Activated CD4-positive, CD25-positive, alpha-beta regulatory T cell treated with anti-CD3 and anti-CD28 coated beads, Interleukin-2, amount 50 U/mL, for 72 hours (primary cell): ENCODE measurements around the gene CHMP1A.
A peak's percentile ranks its signal among the peaks of the same experiment; 100 is the strongest.
"Not testable (repeated sequence)": the region's sequence is repeated elsewhere in the genome, so short reads cannot be mapped to it uniquely, and the experiment has no call there.

ENCODE experiments used
- DNase-seq: peaks from one replicate; pipeline ENCODE4 v3.0.0; 2021

CHMP1A gene

DNA sequence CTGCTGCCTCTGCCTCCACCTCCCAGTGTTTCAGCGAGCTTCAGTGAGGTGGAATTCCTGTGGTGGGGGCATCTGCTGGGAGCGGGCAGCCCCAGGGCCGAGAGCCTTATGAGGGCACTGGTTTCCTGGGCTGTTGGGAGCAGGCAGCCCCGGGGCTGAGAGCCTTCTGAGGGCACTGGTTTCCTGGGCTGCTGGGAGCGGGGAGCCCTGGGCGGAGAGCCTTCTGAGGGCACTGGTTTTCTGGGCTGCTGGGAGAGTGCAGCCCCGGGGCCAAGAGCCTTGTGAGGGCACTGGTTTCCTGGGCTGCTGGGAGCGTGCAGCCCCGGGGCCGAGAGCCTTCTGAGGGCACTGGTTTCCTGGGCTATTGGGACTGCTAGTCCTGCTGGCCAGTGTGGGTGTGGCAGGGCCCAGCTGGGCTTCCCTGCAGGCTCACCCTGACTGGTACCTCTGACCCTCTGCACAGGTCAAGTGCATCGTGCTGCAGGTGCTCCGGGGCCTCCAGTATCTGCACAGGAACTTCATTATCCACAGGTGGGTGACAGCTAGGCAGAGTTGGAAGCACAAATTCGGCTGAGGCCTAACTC is 34.6 kb upstream of the CHMP1A start:
- DNase-seq, result no peak

DNA sequence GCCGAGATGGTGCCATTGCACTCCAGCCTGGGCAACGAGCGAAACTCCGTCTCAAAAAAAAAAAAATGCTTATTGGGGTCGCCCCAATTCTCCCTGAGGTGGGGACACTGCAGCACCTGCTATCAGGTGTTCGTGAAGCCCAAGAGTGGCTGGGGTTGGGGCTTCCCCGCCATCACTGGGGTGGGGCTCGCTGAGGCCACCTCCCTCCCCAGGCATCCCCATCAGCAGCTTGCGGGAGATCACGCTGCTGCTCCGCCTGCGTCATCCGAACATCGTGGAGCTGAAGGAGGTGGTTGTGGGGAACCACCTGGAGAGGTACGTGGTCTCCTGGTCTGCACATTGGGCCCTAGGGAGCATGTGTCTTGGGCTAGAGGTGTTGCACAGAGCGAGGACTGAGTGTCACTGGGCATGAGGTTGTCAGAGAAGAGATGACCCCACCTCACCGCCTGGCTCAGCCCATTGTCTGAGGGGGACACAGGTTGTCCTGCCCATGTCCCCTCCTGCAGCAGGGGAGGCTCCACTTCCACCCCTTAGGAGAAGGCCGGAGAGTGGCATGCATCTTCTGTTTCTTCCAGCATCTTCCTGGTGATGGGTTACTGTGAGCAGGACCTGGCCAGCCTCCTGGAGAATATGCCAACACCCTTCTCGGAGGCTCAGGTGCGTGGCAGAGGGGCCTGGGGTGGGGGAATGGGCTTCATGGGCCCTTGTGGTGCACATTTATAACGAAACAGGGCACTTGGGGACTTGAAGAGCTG is 33.9 kb upstream of the CHMP1A start:
- no peak for DNase-seq

DNA sequence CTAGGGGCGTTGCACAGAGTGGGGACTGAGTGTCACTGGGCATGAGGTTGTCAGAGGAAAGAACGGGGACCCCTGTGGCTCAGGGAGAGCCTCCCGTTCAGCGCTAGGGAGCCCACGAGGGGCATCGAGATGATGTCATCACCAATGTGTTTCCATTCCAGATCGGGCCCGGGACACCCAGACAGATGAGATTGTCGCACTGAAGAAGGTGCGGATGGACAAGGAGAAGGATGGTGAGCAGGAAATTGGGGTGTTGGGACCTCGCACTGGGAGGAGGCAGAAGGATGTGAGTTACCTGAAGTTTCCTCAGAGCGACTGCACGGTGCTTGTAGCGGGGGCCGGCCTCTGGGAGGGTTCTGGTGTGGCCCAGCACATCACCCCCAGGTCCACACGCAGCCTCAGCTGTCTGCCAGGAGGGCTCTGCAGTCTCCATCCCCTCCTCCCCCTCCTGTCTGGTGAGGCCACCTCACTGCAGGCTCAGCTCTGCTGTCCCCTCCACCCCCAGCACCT is 32.9 kb upstream of the CHMP1A start:
- DNase-seq, result no peak

DNA sequence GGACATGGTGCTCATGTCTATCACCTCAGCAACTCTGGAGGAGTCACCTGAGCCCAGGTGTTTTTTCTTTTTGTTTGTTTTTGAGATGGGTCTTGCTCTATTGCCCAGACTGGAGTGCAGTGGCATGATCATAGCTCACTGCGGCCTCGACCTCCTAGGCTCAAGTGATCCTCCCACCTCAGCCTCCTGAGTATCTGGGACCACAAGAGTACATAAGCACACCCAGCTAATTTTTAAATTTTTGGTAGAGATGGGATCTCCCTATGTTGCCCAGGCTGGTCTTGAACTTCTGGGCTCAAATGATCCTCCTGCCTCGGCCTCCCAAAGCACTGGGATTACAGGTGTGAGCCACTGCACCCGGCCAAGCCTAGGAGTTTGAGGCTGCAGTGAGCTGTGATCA is 32.1 kb upstream of the CHMP1A start:
- not testable (repeated sequence) for DNase-seq

DNA sequence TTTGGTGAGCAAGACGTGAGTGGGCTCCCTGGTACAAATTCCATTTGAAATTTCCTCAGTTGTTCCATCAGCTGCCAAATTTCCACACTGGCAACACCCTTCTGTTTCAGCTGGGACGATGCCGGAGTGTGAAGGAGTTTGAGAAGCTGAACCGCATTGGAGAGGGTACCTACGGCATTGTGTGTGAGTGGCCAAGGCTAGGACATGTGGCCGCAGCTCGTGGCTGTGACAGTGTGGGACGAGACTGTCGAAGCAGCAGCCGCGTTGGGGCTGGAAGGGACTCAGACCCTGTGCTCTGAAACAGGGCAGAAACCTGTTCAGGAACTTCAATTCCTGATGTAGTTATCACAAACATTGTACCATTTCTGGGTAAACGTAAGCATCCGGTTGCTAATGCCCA is 31.6 kb upstream of the CHMP1A start:
- DNase-seq, result no peak

DNA sequence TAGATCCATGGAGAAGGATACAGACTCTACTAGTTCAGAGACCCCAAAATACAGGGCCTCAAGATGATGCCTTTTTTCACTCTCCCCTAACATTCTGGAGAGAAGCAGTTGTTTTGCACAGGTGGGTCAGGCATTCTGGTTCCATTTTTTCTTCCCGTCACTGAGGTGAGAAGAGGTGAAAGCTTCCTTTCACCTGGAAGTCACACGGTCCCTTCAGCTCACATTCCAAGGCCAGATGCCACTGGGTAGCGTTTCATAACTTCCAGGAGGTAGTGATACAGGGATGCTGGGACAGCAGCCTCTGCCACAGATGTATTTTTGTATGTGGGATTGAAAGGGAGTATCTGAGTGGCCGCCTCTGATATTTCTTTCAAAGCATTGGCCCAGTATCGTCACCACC is 30.9 kb upstream of the CHMP1A start:
- DNase-seq, result no peak

DNA sequence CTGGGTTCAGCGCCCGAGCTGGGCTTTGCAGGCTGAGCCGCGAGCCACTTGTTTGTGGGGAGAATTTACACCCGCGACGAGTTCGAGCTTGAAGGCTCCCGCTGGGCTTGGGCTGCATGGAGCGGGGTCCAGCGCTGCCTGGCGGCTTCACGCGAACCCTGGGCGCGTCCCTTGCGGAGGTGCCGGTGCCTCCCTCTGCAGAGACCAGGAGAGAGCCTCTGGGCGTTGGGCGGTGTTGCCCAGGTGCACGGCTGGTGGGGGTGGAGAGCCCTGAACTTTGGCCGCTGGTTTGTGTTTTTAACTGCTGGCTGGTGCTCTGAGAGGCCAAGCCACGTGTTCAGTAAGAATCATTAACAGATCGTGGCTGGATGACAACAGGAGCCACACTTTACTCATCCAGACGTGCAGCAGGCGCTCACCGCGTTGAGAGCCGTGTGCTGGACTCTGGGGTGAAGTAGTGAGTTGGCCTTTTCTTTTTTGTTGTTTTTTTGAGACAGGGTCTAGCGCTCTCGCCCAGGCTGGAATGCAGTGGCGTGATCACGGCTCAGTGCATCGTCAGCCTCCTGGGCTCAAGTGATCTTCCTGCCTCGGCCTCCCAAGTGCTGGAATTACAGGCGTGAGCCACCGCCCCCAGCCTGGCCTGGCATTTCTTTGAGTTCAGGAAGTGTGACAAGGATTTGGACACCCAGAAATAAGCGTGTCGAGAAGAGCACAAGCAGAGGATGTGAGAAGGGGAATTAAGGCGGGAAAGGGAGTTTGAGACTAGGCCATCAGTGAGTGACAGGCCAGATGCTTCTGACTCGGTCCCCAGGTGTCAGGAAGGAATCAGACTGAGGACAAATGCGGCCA is 29.8 kb upstream of the CHMP1A start:
- DNase-seq, result no peak

DNA sequence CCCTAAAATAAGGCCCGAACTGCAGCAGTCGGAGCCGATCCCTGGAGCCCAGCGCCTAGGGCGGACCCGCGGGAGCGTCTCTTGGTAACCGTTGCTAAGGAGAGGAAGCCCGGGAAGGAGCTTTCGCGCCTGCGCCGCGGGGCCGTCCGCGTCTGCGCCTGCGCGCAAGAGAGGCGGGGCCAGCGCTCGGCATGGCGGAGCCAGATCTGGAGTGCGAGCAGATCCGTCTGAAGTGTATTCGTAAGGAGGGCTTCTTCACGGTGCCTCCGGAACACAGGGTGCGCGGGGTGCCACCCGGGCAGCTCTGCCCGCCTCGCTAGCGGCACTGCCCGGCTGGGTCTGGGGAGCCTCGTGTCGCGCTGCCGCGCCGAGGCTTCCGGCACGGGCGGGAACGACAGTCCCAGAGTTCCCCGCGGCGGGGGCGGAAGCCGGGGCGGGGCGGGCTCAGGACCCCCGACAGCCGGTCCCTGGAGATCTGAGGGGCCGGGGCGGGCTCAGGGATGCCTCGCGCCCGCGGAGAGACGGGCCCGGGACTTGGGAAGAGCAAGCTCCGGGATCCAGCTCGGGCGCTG is 29.1 kb upstream of the CHMP1A start, which contains the start of gene CDK10:
CDK10 (plus strand) TSS at position 170 of the 572 bp plus-strand sequence; CDS start at position 192, 22 bp downstream.
- peak; percentile 96 for DNase-seq

DNA sequence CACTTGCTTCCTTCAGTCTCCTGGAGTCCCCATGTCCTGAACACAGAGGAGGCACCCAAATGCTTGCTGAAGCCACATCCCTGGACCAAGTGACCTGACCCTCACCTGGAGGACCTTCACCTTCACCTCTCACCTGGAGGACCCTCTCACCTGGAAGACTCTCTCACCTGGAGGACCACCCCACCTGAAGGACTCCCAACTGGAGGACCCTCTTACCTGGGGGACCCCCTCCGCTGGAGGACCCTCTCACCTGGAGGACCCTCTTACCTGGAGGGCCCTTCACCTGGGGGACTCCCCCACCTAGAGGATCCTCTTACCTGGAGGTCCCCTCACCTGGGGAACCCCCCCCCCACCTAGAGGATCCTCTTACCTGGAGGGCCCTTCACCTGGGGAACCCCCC is 28.4 kb upstream of the CHMP1A start:
- DNase-seq, result no peak

DNA sequence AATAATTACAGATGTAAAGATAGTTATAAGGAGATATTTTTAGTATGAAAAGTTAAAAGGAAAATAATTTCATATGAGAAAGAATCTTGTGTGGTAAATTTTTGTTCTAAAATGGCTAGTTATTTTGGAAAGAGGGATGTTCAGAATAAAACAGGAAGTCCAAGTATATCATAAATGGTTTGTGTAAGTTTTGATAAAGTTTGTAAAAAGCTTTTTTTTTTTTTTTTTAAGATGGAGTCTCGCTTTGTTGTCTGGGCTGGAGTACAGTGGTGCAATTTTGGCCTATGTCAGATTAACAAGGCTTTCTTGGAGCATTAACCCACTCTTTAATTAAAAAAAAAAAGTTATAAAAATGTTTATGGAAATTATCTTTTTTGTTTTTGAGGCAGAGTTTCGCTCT is 20.8 kb upstream of the CHMP1A start:
- DNase-seq, result no peak

DNA sequence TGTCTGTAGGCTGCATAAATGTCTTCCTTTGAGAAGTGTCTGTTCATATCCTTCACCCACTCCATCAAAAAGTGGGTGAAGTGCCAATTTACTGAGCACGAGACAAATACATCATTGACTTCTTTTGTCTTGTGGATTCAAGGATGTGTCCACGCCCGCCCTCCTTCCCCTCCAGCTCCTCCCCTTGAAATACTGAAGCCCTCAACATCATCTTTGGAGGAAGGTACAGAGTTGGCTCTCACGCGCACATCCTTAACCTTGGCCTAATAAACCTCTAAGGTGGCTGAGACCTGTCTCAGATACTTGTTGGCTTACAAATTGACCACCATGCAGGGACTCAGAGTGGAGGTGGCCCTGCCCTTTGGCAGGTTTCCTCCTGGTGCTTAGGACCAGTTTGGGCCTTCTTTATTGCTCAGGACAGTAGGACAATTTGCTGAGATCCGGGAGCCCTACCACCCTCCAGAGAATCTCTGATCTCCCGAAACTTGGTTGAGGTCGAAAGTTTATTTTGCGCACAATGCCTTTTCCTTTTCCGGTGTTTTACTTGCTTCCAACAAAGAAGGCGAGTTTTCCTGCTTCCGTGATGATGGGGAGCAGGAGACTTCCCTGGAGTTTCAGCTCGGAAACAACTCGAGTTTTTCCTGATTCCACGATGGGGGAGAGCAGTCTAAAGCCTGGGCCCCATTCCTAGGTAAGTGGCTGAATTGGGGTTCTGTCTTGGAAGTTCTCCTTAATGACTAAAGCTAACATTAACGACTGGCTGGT is 14.9 kb upstream of the CHMP1A start:
- DNase-seq, result no peak

DNA sequence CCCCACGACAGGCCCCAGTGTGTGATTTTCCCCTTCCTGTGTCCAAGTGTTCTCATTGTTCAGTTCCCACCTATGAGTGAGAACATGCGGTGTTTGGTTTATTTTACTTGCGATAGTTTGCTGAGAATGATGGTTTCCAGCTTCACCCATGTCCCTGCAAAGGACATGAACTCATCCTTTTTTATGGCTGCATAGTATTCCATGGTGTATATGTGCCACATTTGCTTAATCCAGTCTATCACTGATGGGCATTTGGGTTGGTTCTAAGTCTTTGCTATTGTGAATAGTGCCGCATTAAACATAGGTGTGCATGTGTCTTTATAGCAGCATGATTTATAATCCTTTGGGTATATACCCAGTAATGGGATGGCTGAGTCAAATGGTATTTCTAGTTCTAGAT is 14.1 kb upstream of the CHMP1A start:
- not testable (repeated sequence) for DNase-seq

DNA sequence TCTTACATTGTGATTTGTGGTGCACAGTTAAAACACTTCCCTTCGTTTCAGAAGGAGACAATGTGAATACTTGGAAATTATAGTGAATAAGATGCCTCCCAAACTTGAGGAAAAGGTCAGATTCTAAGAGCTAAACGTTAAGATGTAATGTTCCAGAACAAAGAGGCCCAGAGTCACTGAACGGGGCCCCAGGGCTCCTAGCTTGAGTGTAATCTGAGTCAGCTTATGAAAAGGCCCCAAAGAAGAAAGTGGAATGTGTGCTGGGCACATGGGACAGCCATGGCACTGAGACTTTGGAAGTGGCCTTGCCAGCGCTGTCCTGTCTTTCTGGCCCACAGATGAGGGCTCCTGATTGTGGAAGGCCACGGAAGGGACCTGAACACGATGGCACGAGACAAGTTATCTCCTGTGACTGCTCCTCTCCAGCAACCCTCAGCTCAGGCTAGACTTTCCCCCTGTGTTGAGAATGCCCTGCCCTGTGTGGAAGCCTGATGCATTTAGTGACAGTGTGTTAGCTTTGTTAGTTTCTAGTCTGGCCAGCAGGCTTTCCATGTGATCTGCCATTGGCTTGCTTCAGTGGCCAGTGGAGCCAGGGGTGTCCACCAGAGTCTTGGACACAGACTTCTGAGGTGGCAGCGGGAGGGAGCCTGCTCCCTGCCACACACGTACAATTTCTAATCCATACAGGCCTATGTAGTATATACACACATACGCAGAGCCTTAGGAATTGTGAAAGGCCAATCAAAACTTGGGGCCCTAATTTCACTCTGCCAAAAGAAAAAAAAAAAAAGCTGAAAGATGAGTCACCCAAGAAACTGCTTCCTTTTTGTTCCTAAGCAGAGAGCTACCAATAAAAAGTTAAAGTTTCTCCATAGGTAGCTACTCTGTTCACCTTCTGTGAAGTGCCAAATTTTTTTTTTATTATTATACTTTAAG is 13.3 kb upstream of the CHMP1A start:
- DNase-seq, result no peak

DNA sequence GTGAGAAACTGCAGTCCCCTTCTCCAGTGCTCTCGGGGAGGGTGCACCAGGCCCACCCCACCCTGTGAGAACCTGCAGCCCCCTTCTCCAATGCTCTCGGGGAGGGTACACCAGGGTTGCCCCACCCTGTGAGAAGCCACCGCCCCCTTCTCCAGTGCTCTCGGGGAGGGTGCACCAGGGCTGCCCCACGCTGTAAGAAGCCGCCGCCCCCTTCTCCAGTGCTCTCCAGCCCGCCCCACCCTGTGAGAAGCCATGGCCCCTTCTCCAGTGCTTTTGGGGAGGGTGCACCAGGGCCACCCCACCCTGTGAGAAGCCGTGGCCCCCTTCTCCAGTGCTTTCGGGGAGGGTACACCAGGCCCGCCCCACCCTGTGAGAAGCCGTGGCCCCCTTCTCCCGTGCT is 12.2 kb upstream of the CHMP1A start:
- no peak for DNase-seq

DNA sequence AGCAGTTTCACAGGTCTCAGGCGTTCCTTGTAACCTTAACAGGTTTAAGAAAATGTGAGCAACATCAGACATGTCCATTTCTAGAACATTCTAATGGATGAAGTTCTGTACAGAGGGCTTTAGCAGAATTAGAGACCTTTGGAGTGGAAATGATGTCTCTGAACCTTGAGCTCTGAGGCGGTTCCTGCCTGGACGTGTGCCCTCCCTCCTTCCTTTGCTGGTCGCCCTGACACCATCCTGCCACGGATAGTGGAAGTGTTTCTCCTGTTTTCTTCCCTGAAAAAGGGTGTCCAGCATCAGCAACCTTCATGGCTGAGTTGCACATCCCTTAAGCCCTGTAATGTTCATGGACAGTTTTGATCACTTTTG is 11.3 kb upstream of the CHMP1A start:
- DNase-seq, result no peak

DNA sequence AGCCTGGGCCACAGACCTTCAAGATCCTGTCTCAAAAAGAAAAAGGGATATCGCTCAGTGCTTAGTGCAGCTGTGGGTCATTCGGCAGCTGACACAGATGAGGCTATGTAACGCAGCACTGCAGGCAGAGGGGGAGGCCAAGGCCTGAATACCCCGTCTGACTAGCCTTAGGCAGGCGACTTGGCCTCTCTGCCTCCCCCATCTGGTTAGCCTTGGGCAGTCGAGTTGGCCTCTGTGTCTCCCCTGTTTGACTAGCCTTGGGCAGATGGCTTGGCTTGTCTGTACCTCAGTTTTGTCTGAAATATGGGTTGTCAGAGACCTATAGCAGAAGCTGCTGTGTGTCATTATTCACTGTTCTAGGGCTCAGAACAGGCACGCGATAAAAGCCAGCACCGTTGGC is 10.1 kb upstream of the CHMP1A start:
- DNase-seq, result no peak

DNA sequence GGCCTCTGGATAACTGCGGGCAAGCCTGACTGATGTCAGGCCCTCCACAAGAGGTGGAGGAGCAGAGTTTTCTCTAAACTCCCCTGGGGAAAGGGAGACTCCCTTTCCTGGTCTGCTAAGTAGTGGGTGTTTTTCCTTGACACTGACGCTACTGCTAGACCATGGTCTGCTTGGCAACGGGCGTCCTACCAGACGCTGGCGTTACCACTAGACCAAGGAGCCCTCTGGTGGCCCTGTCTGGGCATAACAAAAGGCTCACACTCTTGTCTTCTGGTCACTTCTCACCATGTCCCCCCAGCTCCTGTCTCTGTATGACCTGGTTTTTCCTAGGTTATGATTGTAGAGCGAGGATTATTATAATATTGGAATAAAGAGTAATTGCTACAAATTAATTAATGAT is 9.5 kb upstream of the CHMP1A start:
- not testable (repeated sequence) for DNase-seq

DNA sequence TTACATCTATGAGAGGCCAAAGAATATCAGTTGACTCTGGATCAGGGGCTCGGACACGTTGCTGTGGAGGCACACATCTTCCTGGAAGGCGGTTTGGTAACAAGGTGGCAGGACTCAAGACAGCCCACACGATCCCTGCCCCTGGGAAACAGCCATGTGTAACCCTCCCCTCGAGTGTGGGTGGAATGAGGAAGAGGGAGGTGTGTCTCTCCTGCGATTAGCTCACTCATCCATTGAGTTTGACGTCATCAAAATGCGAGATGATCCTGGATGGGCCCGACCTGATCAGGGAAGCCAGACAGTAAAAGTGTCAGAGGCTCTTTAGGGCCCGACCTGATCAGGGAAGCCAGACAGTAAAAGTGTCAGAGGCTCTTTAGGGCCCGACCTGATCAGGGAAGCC is 6.7 kb upstream of the CHMP1A start:
- not testable (repeated sequence) for DNase-seq

DNA sequence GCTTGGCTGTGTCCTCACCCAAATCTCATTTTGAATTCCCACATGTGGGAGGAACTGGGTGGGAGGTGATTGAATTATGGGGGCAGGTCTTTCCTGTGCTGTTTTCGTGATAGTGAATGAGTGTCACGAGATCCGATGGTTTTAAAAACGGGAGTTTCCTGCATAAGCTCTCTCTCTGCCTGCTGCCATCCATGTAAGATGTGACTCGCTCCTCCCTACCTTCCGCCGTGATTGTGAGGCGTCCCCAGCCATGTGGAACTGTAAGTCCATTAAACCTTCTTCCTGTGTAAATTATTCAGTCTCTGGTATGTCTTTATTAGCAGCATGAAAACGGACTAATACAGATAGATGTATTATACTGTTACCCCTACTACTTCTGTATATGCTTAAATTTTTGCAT is 3.7 kb upstream of the CHMP1A start:
- no peak for DNase-seq

DNA sequence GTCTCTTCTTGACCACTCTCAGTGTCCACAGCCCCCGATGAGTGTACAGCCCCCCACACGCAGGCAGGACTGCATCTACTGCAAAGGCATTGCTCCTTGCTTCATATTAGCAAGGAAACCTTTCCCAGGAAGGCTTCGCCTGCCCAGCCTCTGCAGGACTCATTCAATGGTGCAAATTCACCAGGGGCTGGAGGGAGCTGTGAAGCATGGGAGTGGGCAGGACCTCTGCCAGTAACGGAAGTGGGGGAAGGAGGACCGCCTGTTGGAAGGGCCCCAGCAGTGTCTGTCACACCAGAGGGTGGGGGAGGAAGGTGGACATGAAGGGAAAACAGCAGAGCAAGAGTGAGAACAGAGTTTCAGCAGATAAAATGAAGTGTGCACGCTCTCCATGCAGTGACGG is 2.6 kb upstream of the CHMP1A start:
- DNase-seq, result no peak

DNA sequence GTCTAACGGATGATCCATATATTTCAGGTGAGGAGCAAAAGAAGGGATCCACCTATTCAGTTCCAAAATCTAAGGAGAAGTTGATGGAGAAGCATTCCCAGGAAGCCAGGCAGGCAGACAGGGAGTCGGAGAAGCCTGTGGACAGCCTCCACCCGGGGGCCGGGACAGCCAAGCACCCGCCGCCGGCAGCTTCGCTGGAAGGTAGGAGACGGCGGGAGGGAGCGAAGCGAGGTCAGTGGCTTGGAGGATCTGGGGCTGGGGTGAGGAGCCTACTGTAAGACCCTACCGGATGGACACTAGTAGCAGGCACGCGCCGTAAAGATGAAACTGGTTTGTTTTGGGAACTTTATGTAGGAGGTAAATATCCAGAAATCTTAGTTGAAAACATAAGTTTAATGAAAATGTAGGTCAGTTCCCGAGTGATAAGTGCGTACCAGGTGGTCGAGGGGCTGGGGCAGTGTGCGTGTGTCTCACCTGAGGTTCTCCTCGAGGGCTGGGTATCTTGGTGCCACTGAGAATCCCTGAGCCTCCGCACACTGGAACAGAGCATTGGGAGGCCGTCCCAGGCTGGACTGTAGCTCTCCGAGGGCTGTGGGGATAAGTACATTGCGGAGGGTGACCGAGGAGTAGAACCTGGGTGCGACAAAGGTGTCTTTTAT is 842 bp upstream of the CHMP1A start:
- peak; percentile 48 for DNase-seq
